NCI-H460 (cell line): ENCODE data around the gene RTP5. TPM values are rescaled to one million over a fixed set of nuclear protein-coding genes. Genes with fewer than 3 reads are reported as not detected.
A peak's percentile ranks its signal among the peaks of the same experiment; 100 is the strongest.
"Not testable (repeated sequence)": the region's sequence is repeated elsewhere in the genome, so short reads cannot be mapped to it uniquely, and the experiment has no call there.

ENCODE experiments used
- DNase-seq: peaks from one replicate; pipeline ENCODE4 v3.0.0-alpha.2; 2016; ENCODE audit warnings: low read depth; ENCODE audit errors: extremely low read depth
- total RNA-seq: library from RNA; depleted of rRNA; stranded (reverse); fragments of >200 nt; shearing (Covaris generic); gene quantifications from 2 replicates; pipeline ENCODE4 v1.2.3, GENCODE V29; 2014

RTP5 gene
- total RNA-seq, 1 experiment from 2014 or later: not detected

- DNase-seq: no peak
Observed at GRCh38 chr2:241870081-241870541, 582 bp downstream of the RTP5 start.

- no peak for DNase-seq
Observed at GRCh38 chr2:241870611-241871537, 1.3 kb downstream of the RTP5 start.

GRCh38 chr2:241871538-241872312 is 2.2 kb downstream of the RTP5 start:
- no peak for DNase-seq

- DNase-seq: no peak
Observed at GRCh38 chr2:241872313-241872642, 2.7 kb downstream of the RTP5 start.

GRCh38 chr2:241873081-241873802 is 3.7 kb downstream of the RTP5 start:
- no peak for DNase-seq

GRCh38 chr2:241873803-241874110 is 4.2 kb downstream of the RTP5 start:
- no peak for DNase-seq

- DNase-seq: no peak
Observed at GRCh38 chr2:241874277-241874925, 4.9 kb downstream of the RTP5 start.

- not testable (repeated sequence) for DNase-seq
Observed at GRCh38 chr2:241875754-241876527, 6.4 kb downstream of the RTP5 start.

- no peak for DNase-seq
Observed at GRCh38 chr2:241876528-241877196, 7.1 kb downstream of the RTP5 start.

- DNase-seq: no peak
Observed at GRCh38 chr2:241877197-241877685, 7.7 kb downstream of the RTP5 start.

- peak; percentile 79 for DNase-seq
Observed at GRCh38 chr2:241877989-241878970, 8.8 kb downstream of the RTP5 start.

- no peak for DNase-seq
Observed at GRCh38 chr2:241879326-241879725, 9.8 kb downstream of the RTP5 start.

- DNase-seq: no peak
Observed at GRCh38 chr2:241880311-241881073, 11.0 kb downstream of the RTP5 start.

GRCh38 chr2:241882091-241882625 is 12.6 kb downstream of the RTP5 start:
- DNase-seq: peak; percentile 14

GRCh38 chr2:241884951-241885290 is 15.4 kb downstream of the RTP5 start:
- no peak for DNase-seq

- no peak for DNase-seq
Observed at GRCh38 chr2:241885291-241885945, 15.9 kb downstream of the RTP5 start.
